HL-60 (cell line): ENCODE results near the gene PLEKHG7.

Experiments used
- CTCF ChIP-seq: IDR thresholded peaks from one replicate; pipeline ENCODE4 v1.5.1; 2011; ENCODE audit warnings: low read length, control low read depth, inconsistent platforms; ENCODE audit not compliant: insufficient read depth
- GABPA ChIP-seq: IDR thresholded peaks from 2 replicates; pipeline ENCODE4 v1.6.1; 2012; ENCODE audit warnings: low read depth

DNA sequence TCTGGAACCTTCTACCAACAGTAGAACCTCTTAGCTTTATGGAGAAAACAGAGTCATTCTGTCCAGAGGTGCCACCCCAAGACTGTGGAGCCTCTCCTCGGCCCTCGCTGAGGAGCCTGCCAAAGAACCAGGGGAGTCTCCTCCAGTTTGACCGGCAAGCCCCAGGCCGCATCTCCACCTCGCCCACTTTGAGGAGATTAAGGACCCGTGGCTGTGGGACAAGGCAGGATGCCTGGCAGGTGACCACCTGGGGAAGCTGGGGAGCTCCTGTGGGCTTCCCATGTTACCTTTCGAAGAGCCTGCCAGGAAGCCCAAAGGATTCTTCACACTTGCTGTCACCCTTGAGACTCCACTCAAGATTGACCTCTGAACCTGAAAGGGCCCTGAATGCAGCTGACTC, 3.8 kb downstream of the PLEKHG7 start:
- TF ChIP-seq GABPA (no peak), CTCF (no peak)
